Tibial nerve (tissue), 4 donors: ENCODE data around the gene ZCWPW1.

Experiments used
- EP300 ChIP-seq, 2 donors: sonication (generic); formaldehyde crosslinking; IDR thresholded peaks; one replicate each; pipeline ENCODE4 v1.6.1; 2017; ENCODE audit warnings: antibody characterized with exemption in 2 of 2, mild to moderate bottlenecking in 1 of 2
- POLR2A ChIP-seq, 2 donors: fragments of 450-650 bp; IDR thresholded peaks; one replicate each; pipeline ENCODE4 v1.6.1; 2017; ENCODE audit warnings: antibody characterized with exemption in 2 of 2, mild to moderate bottlenecking in 2 of 2, moderate library complexity in 2 of 2
- TF ChIP-seq, protein P1 (sequence below), 5 experiments: fragments of 200-600 bp in 3 of 5; fragments of 450-650 bp in 2 of 5; sonication (generic) in 3 of 5; IDR thresholded peaks; one replicate each; pipeline ENCODE4 v1.5.1; 2016 to 2019; ENCODE audit warnings: antibody characterized with exemption in 5 of 5, mild to moderate bottlenecking in 3 of 5, moderate library complexity in 2 of 5

DNA sequence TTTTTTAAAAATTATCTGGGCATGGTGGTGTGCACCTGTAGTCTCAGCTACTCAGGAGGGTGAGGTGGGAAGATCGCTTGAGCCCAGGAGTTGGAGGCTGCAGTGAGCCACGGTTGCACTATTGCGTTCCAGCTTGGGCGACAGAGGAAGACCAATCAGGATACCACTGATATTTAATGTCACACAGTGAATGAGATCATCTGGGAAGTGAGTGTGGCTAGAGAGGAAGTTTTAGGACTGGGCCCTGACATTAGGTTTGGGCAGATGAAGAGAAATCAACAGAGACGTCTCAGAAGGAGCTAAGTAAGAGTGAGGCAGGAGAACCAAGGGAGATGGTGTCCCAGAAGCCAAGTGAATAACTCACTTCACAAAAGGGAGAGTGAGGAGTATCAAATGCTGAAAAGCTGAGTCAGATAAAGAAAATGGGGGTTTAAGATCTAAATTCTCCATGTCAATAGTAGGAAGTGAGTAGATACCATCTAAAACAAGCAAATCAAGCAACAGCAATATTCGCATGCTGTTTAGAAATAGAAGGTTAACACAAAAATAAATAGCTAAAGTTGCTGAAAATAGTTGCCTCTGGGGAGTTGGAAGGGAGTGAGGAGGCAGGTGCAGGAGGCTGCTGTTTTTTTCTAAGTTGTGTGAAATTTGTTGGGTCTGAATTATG is 43.7 kb downstream of the ZCWPW1 start:
- TF ChIP-seq, protein P1, sequence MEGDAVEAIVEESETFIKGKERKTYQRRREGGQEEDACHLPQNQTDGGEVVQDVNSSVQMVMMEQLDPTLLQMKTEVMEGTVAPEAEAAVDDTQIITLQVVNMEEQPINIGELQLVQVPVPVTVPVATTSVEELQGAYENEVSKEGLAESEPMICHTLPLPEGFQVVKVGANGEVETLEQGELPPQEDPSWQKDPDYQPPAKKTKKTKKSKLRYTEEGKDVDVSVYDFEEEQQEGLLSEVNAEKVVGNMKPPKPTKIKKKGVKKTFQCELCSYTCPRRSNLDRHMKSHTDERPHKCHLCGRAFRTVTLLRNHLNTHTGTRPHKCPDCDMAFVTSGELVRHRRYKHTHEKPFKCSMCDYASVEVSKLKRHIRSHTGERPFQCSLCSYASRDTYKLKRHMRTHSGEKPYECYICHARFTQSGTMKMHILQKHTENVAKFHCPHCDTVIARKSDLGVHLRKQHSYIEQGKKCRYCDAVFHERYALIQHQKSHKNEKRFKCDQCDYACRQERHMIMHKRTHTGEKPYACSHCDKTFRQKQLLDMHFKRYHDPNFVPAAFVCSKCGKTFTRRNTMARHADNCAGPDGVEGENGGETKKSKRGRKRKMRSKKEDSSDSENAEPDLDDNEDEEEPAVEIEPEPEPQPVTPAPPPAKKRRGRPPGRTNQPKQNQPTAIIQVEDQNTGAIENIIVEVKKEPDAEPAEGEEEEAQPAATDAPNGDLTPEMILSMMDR (IDR thresholded peaks at IDR 0.05), result no peak
- TF ChIP-seq POLR2A (IDR thresholded peaks at IDR 0.05), result no peak
- peak in 1 of 2 donors; percentile 6 for TF ChIP-seq EP300 (IDR thresholded peaks at IDR 0.05)
